Measurements from ENCODE around the gene C16orf95.

- TF ChIP-seq CTCF (IDR thresholded peaks at IDR 0.05), result no peak
- no peak for TF ChIP-seq POLR2A (IDR thresholded peaks at IDR 0.05)
These were observed 13.5 kb upstream of the C16orf95 start for GRCh38 chr16:87330646-87331045.
